ENCODE measurements around the gene PAX5.

The PAX5 gene

GRCh38 chr9:37042421-37042820 is 8.4 kb upstream of the PAX5 start:
- in situ Hi-C loops (cut with HindIII; ENCODE audit: low sequenced_read_pairs) = no loop called here
- no peak overlapping the region for H3K4me3 ChIP-seq (ENCODE audit: low read depth, low read length)
- no peak for TF ChIP-seq CTCF (IDR thresholded peaks at IDR 0.05; ENCODE audit: low read depth, low read length)
- no peak for DNase-seq (ENCODE audit: low read depth, low spot score)

- TF ChIP-seq CTCF (IDR thresholded peaks at IDR 0.05; ENCODE audit: low read depth, low read length) = no peak
Observed at GRCh38 chr9:37040508-37041127, 6.5 kb upstream of the PAX5 start.

GRCh38 chr9:37038943-37039464 is 4.9 kb upstream of the PAX5 start:
- no peak for TF ChIP-seq CTCF (IDR thresholded peaks at IDR 0.05; ENCODE audit: low read depth, low read length)
- in situ Hi-C loops (cut with HindIII; ENCODE audit: low sequenced_read_pairs) = no loop called here
- no peak for DNase-seq (ENCODE audit: low read depth, low spot score)
- H3K4me3 ChIP-seq (ENCODE audit: low read depth, low read length) = no peak overlapping the region

More at GRCh38 chr9:37040508-37041127, 6.5 kb upstream of the PAX5 start:
- no peak overlapping the region for H3K4me3 ChIP-seq (ENCODE audit: low read depth, low read length)
- in situ Hi-C loops (cut with HindIII; ENCODE audit: low sequenced_read_pairs) = no loop called here
- DNase-seq (ENCODE audit: low read depth, low spot score) = no peak

- TF ChIP-seq CTCF (IDR thresholded peaks at IDR 0.05; ENCODE audit: low read depth, low read length) = no peak
- DNase-seq (ENCODE audit: low read depth, low spot score) = no peak
- in situ Hi-C loops (cut with HindIII; ENCODE audit: low sequenced_read_pairs) = no loop called here
- H3K4me3 ChIP-seq (ENCODE audit: low read depth, low read length) = no peak overlapping the region
Observed at GRCh38 chr9:37038302-37038942, 4.4 kb upstream of the PAX5 start.

- TF ChIP-seq CTCF (IDR thresholded peaks at IDR 0.05; ENCODE audit: low read depth, low read length) = no peak
- in situ Hi-C loops (cut with HindIII; ENCODE audit: low sequenced_read_pairs) = no loop called here
- no peak for DNase-seq (ENCODE audit: low read depth, low spot score)
- H3K4me3 ChIP-seq (ENCODE audit: low read depth, low read length) = peak overlapping the region; percentile 33
Observed at GRCh38 chr9:37037503-37038301, 3.6 kb upstream of the PAX5 start.

- in situ Hi-C loops (cut with HindIII; ENCODE audit: low sequenced_read_pairs) = no loop called here
- TF ChIP-seq CTCF (IDR thresholded peaks at IDR 0.05; ENCODE audit: low read depth, low read length) = no peak
- peak; percentile 25 for DNase-seq (ENCODE audit: low read depth, low spot score)
- H3K4me3 ChIP-seq (ENCODE audit: low read depth, low read length) = peak overlapping the region; percentile 33
Observed at GRCh38 chr9:37036776-37037502, 2.9 kb upstream of the PAX5 start.

Measured in astrocyte of the spinal cord (primary cell).